IPS-NIHi7 (cell line): ENCODE data around the gene GRM8.

Source experiments
- DNase-seq: peaks from one replicate; pipeline ENCODE4 v3.0.0; 2012; ENCODE audit warnings: mixed read lengths; ENCODE audit errors: extremely low spot score

GRM8 gene

GRCh38 chr7:126525906-126526305, 726.8 kb downstream of the GRM8 start:
- DNase-seq = no peak

- no peak for DNase-seq
Observed at GRCh38 chr7:126524967-126525366, 727.8 kb downstream of the GRM8 start.

GRCh38 chr7:126511046-126511445, 741.7 kb downstream of the GRM8 start:
- DNase-seq = no peak

GRCh38 chr7:126501617-126502016, 751.1 kb downstream of the GRM8 start:
- DNase-seq = no peak

- DNase-seq = no peak
Observed at GRCh38 chr7:126499481-126499880, 753.3 kb downstream of the GRM8 start.

GRCh38 chr7:126495733-126496132, 757.0 kb downstream of the GRM8 start:
- no peak for DNase-seq

GRCh38 chr7:126495001-126495400, 757.7 kb downstream of the GRM8 start:
- DNase-seq = no peak

GRCh38 chr7:126493801-126494200, 758.9 kb downstream of the GRM8 start:
- no peak for DNase-seq

GRCh38 chr7:126489874-126490273, 762.9 kb downstream of the GRM8 start:
- no peak for DNase-seq

GRCh38 chr7:126487728-126488442, 764.9 kb downstream of the GRM8 start:
- no peak for DNase-seq

- DNase-seq = no peak
Observed at GRCh38 chr7:126486806-126487205, 765.9 kb downstream of the GRM8 start.

- DNase-seq = no peak
Observed at GRCh38 chr7:126485791-126486190, 767.0 kb downstream of the GRM8 start.

- DNase-seq = no peak
Observed at GRCh38 chr7:126483972-126484371, 768.8 kb downstream of the GRM8 start.

- no peak for DNase-seq
Observed at GRCh38 chr7:126472825-126473224, 779.9 kb downstream of the GRM8 start.

- DNase-seq = no peak
Observed at GRCh38 chr7:126462405-126462804, 790.3 kb downstream of the GRM8 start.

- DNase-seq = no peak
Observed at GRCh38 chr7:126460664-126461063, 792.1 kb downstream of the GRM8 start.

- DNase-seq = no peak
Observed at GRCh38 chr7:126453104-126453503, 799.6 kb downstream of the GRM8 start.

GRCh38 chr7:126450269-126450671, 802.5 kb downstream of the GRM8 start:
- DNase-seq = no peak

- no peak for DNase-seq
Observed at GRCh38 chr7:126449611-126450268, 803.0 kb downstream of the GRM8 start.

GRCh38 chr7:126447984-126448383, 804.8 kb downstream of the GRM8 start:
- no peak for DNase-seq

- no peak for DNase-seq
Observed at GRCh38 chr7:126445991-126446390, 806.8 kb downstream of the GRM8 start.

GRCh38 chr7:126443951-126444350, 808.8 kb downstream of the GRM8 start:
- no peak for DNase-seq

- no peak for DNase-seq
Observed at GRCh38 chr7:126442908-126443307, 809.8 kb downstream of the GRM8 start.

GRCh38 chr7:126441745-126442144, 811.0 kb downstream of the GRM8 start:
- no peak for DNase-seq
